Suprapubic skin (tissue), 4 donors: ENCODE data around the gene KLC4. TPM values are rescaled to one million over a fixed set of nuclear protein-coding genes. Genes with fewer than 3 reads are reported as not detected.

Experiments
- DNase-seq, 2 donors: peaks; one replicate each; pipeline ENCODE4 v3.0.0-alpha.2; 2019; ENCODE audit warnings: low spot score in 2 of 2
- H3K27ac ChIP-seq: fragments of 200-600 bp; sonication (generic); one replicate; pipeline ENCODE4 v1.5.1; 2019
- H3K27me3 ChIP-seq: fragments of 200-600 bp; sonication (generic); one replicate; pipeline ENCODE4 v1.5.1; 2019
- H3K36me3 ChIP-seq: fragments of 200-600 bp; sonication (generic); one replicate; pipeline ENCODE4 v1.5.1; 2019
- H3K4me1 ChIP-seq: fragments of 200-600 bp; sonication (generic); one replicate; pipeline ENCODE4 v1.5.1; 2019
- H3K4me3 ChIP-seq: fragments of 200-600 bp; sonication (generic); one replicate; pipeline ENCODE4 v1.5.1; 2019; ENCODE audit warnings: mild to moderate bottlenecking
- H3K9me3 ChIP-seq: fragments of 200-600 bp; sonication (generic); one replicate; pipeline ENCODE4 v1.5.1; 2019
- CTCF ChIP-seq, 2 donors: fragments of 200-600 bp in 1 of 2; fragments of 450-650 bp in 1 of 2; sonication (generic) in 1 of 2; IDR thresholded peaks; one replicate each; pipeline ENCODE4 v1.5.1; 2016 to 2019; ENCODE audit warnings: antibody characterized with exemption in 2 of 2, mild to moderate bottlenecking in 1 of 2, moderate library complexity in 1 of 2
- EP300 ChIP-seq: sonication (generic); formaldehyde crosslinking; IDR thresholded peaks from one replicate; pipeline ENCODE4 v1.6.1; 2017; ENCODE audit warnings: antibody characterized with exemption
- POLR2A ChIP-seq, 2 donors: fragments of 450-650 bp; IDR thresholded peaks; one replicate each; pipeline ENCODE4 v1.6.1; 2017; ENCODE audit warnings: antibody characterized with exemption in 2 of 2, mild to moderate bottlenecking in 2 of 2, moderate library complexity in 2 of 2
- POLR2AphosphoS5 ChIP-seq, 3 donors: sonication (generic); formaldehyde crosslinking; IDR thresholded peaks; one replicate each; pipeline ENCODE4 v1.6.1; 2017; ENCODE audit warnings: antibody characterized with exemption in 3 of 3
- WGBS: methylation state at CpG from one replicate; pipeline ENCODE4 v1.1.5; 2018; 5-methylcytosine and 5-hydroxymethylcytosine counted together
- total RNA-seq, 4 donors: library from RNA; depleted of rRNA; stranded (reverse); fragments of >200 nt; gene quantifications; one replicate each; pipeline ENCODE4 v1.1.0, GENCODE V29; 2016

KLC4 gene
- total RNA-seq, 4 donors from 2014 or later, result 15.0 to 45.9 (median 24.4) TPM

GRCh38 chr6:43029120-43029519, 30.3 kb upstream of the KLC4 start:
- Histone ChIP-seq H3K36me3 (peaks cover 88% of the 10 kb centered on the region), H3K27me3 (no peaks in the 10 kb centered on the region), H3K9me3 (no peaks in the 10 kb centered on the region), H3K27ac (no peak overlapping the region), H3K4me3 (no peak overlapping the region), H3K4me1 (peaks cover 4% of the 10 kb centered on the region)
- WGBS, result 87% methylated on average over 9 of the region's 9 CpGs
- TF ChIP-seq POLR2A (IDR thresholded peaks at IDR 0.05) (no peak), CTCF (IDR thresholded peaks at IDR 0.05) (no peak), POLR2AphosphoS5 (IDR thresholded peaks at IDR 0.05) (no peak), EP300 (no peak)
- DNase-seq, result no peak

- Histone ChIP-seq H3K4me1 (no peaks in the 10 kb centered on the region), H3K4me3 (no peak overlapping the region), H3K36me3 (peaks cover 86% of the 10 kb centered on the region), H3K27me3 (no peaks in the 10 kb centered on the region), H3K9me3 (no peaks in the 10 kb centered on the region), H3K27ac (no peak overlapping the region)
- TF ChIP-seq POLR2AphosphoS5 (IDR thresholded peaks at IDR 0.05) (no peak), EP300 (no peak), POLR2A (IDR thresholded peaks at IDR 0.05) (no peak), CTCF (IDR thresholded peaks at IDR 0.05) (no peak)
- WGBS, result 90% methylated on average over 4 of the region's 4 CpGs
- DNase-seq, result no peak
Measured at GRCh38 chr6:43032326-43032725, 27.1 kb upstream of the KLC4 start.

GRCh38 chr6:43033496-43034189, 25.8 kb upstream of the KLC4 start:
- no peak overlapping the region for H3K27ac ChIP-seq
- H3K36me3 ChIP-seq, result peaks cover 86% of the 10 kb centered on the region
- TF ChIP-seq POLR2A (IDR thresholded peaks at IDR 0.05) (no peak), POLR2AphosphoS5 (IDR thresholded peaks at IDR 0.05) (no peak), EP300 (no peak), CTCF (IDR thresholded peaks at IDR 0.05) (no peak)
- DNase-seq, result no peak
- H3K4me3 ChIP-seq, result no peak overlapping the region
- H3K9me3 ChIP-seq, result no peaks in the 10 kb centered on the region
- H3K4me1 ChIP-seq, result no peaks in the 10 kb centered on the region
- WGBS, result 84% methylated on average over 2 of the region's 2 CpGs
- H3K27me3 ChIP-seq, result no peaks in the 10 kb centered on the region

GRCh38 chr6:43034190-43034525, 25.3 kb upstream of the KLC4 start:
- Histone ChIP-seq H3K36me3 (peaks cover 86% of the 10 kb centered on the region), H3K4me3 (no peak overlapping the region), H3K4me1 (no peaks in the 10 kb centered on the region), H3K27ac (no peak overlapping the region), H3K9me3 (no peaks in the 10 kb centered on the region), H3K27me3 (no peaks in the 10 kb centered on the region)
- 97% methylated on average over 2 of the region's 2 CpGs for WGBS
- TF ChIP-seq EP300, result no peak
- no peak for TF ChIP-seq POLR2AphosphoS5 (IDR thresholded peaks at IDR 0.05)
- TF ChIP-seq CTCF (IDR thresholded peaks at IDR 0.05), result no peak
- TF ChIP-seq POLR2A (IDR thresholded peaks at IDR 0.05), result no peak
- DNase-seq, result no peak

- 62% methylated on average over 4 of the region's 4 CpGs for WGBS
- TF ChIP-seq POLR2A (IDR thresholded peaks at IDR 0.05) (no peak), POLR2AphosphoS5 (IDR thresholded peaks at IDR 0.05) (no peak), CTCF (IDR thresholded peaks at IDR 0.05) (no peak), EP300 (no peak)
- no peak overlapping the region for H3K27ac ChIP-seq
- H3K27me3 ChIP-seq, result no peaks in the 10 kb centered on the region
- H3K4me1 ChIP-seq, result no peaks in the 10 kb centered on the region
- no peak for DNase-seq
- H3K36me3 ChIP-seq, result peaks cover 83% of the 10 kb centered on the region
- H3K9me3 ChIP-seq, result no peaks in the 10 kb centered on the region
- no peak overlapping the region for H3K4me3 ChIP-seq
Measured at GRCh38 chr6:43035495-43036194, 23.8 kb upstream of the KLC4 start.
